ENCODE measurements around the gene POLR2J. TPM values are rescaled to one million over a fixed set of nuclear protein-coding genes. Genes with fewer than 3 reads are reported as not detected.

Gene POLR2J
- total and polyA plus RNA-seq, 10 of the 15 experiments (the other 5 are each of a cell fraction or from before 2014, with no cell fraction given) = 16.4 to 119 (median 77.4) TPM

DNA sequence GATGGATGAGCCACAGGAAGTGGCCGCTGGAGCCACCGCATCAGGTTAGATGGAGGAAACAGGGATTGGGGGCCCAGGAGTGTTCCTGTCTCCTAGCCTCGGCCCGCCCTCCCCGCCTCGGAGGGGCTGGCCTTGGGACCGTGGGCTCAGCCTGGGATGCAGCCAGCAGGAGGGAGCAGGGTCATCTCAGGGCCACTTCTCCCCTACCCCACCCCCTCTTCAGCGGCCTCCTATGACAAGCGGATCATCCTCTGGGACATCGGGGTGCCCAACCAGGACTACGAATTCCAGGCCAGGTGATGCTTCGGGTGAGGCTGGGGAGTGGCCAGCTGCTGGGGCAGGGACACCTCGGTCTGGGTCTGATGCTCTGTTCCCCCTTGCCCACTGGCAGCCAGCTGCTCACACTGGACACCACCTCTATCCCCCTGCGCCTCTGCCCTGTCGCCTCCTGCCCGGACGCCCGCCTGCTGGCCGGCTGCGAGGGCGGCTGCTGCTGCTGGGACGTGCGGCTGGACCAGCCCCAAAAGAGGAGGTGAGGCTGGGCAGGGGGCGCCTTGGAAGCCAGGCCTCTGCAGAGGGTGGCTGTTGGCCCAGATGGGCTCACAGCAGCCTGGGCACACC, 9.3 kb downstream of the POLR2J start:
- ATAC-seq (no peak), FAIRE-seq (no peak), DNase-seq (ENCODE audit: low read depth, low spot score) (no peak)
- RAD21 ChIA-PET (ENCODE audit: unreplicated experiment) = no interaction called here
- H3K9ac ChIP-seq (ENCODE audit: control insufficient read depth, insufficient read depth, low read length) = no peak overlapping the region
- BruUV-seq (replicated peaks) = no TSS peak
- WGBS (ENCODE audit: insufficient coverage, insufficient replicate concordance, low lambda C conversion rate, missing lambda C conversion rate) = 95% methylated on average over 24 of the region's 24 CpGs
- TF ChIP-seq ZNF622 (IDR thresholded peaks at IDR 0.05) = no peak
- TF ChIP-seq ZNF274 (IDR thresholded peaks at IDR 0.05; ENCODE audit: insufficient read depth, insufficient read length) = no peak
- TF ChIP-seq, protein P1, sequence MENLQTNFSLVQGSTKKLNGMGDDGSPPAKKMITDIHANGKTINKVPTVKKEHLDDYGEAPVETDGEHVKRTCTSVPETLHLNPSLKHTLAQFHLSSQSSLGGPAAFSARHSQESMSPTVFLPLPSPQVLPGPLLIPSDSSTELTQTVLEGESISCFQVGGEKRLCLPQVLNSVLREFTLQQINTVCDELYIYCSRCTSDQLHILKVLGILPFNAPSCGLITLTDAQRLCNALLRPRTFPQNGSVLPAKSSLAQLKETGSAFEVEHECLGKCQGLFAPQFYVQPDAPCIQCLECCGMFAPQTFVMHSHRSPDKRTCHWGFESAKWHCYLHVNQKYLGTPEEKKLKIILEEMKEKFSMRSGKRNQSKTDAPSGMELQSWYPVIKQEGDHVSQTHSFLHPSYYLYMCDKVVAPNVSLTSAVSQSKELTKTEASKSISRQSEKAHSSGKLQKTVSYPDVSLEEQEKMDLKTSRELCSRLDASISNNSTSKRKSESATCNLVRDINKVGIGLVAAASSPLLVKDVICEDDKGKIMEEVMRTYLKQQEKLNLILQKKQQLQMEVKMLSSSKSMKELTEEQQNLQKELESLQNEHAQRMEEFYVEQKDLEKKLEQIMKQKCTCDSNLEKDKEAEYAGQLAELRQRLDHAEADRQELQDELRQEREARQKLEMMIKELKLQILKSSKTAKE (IDR thresholded peaks at IDR 0.05; ENCODE audit: low read depth, poor library complexity, severe bottlenecking) = no peak
- no peak for TF ChIP-seq CREB1 (IDR thresholded peaks at IDR 0.05; ENCODE audit: low read depth)
- TF ChIP-seq, protein P2, sequence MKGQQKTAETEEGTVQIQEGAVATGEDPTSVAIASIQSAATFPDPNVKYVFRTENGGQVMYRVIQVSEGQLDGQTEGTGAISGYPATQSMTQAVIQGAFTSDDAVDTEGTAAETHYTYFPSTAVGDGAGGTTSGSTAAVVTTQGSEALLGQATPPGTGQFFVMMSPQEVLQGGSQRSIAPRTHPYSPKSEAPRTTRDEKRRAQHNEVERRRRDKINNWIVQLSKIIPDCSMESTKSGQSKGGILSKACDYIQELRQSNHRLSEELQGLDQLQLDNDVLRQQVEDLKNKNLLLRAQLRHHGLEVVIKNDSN (IDR thresholded peaks at IDR 0.05; ENCODE audit: borderline replicate concordance, extremely low read length, insufficient read depth, low read depth, low read length) = no peak
- TF ChIP-seq, protein P3, sequence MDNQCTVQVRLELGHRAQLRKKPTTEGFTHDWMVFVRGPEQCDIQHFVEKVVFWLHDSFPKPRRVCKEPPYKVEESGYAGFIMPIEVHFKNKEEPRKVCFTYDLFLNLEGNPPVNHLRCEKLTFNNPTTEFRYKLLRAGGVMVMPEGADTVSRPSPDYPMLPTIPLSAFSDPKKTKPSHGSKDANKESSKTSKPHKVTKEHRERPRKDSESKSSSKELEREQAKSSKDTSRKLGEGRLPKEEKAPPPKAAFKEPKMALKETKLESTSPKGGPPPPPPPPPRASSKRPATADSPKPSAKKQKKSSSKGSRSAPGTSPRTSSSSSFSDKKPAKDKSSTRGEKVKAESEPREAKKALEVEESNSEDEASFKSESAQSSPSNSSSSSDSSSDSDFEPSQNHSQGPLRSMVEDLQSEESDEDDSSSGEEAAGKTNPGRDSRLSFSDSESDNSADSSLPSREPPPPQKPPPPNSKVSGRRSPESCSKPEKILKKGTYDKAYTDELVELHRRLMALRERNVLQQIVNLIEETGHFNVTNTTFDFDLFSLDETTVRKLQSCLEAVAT (IDR thresholded peaks at IDR 0.05) = no peak
- TF ChIP-seq KLF5 (IDR thresholded peaks at IDR 0.05; ENCODE audit: partially characterized antibody) = no peak
- TF ChIP-seq NR2C2 (IDR thresholded peaks at IDR 0.05; ENCODE audit: borderline replicate concordance, control insufficient read depth, insufficient read length, low read depth) = no peak
- no peak for TF ChIP-seq ZNF24 (IDR thresholded peaks at IDR 0.05)
- TF ChIP-seq, protein P4, sequence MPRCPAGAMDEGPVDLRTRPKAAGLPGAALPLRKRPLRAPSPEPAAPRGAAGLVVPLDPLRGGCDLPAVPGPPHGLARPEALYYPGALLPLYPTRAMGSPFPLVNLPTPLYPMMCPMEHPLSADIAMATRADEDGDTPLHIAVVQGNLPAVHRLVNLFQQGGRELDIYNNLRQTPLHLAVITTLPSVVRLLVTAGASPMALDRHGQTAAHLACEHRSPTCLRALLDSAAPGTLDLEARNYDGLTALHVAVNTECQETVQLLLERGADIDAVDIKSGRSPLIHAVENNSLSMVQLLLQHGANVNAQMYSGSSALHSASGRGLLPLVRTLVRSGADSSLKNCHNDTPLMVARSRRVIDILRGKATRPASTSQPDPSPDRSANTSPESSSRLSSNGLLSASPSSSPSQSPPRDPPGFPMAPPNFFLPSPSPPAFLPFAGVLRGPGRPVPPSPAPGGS (IDR thresholded peaks at IDR 0.05; ENCODE audit: borderline replicate concordance, insufficient read depth, low read depth, low read length, poor library complexity, severe bottlenecking) = no peak
- TF ChIP-seq, protein P5, sequence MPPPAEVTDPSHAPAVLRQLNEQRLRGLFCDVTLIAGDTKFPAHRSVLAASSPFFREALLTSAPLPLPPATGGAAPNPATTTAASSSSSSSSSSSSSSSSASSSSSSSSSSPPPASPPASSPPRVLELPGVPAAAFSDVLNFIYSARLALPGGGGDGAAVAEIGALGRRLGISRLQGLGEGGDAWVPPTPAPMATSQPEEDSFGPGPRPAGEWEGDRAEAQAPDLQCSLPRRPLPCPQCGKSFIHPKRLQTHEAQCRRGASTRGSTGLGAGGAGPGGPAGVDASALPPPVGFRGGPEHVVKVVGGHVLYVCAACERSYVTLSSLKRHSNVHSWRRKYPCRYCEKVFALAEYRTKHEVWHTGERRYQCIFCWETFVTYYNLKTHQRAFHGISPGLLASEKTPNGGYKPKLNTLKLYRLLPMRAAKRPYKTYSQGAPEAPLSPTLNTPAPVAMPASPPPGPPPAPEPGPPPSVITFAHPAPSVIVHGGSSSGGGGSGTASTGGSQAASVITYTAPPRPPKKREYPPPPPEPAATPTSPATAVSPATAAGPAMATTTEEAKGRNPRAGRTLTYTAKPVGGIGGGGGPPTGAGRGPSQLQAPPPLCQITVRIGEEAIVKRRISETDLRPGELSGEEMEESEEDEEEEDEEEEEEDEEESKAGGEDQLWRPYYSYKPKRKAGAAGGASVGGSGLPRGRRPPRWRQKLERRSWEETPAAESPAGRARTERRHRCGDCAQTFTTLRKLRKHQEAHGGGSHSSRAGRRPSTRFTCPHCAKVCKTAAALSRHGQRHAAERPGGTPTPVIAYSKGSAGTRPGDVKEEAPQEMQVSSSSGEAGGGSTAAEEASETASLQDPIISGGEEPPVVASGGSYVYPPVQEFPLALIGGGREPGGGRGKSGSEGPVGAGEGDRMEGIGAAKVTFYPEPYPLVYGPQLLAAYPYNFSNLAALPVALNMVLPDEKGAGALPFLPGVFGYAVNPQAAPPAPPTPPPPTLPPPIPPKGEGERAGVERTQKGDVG (CRISPR knock-in tag; IDR thresholded peaks at IDR 0.05) = no peak
- no peak for TF ChIP-seq HDAC2 (IDR thresholded peaks at IDR 0.05)
- SMC1A ChIA-PET (ENCODE audit: uncharacterized antibody, unreplicated experiment) = no interaction called here
- peaks cover 9% of the 10 kb centered on the region for H3K4me1 ChIP-seq (ENCODE audit: control insufficient read depth, insufficient read depth, low read length)
- no peak overlapping the region for H2AFZ ChIP-seq (ENCODE audit: control insufficient read depth, low read depth, low read length)
- intact Hi-C loops (cut with micrococcal nuclease; ENCODE audit: unreplicated experiment) = loop anchor here (5.0 kb wide), 1 partner anchor 182 kb away; the partner anchor contains the start of gene SH2B2
- in situ Hi-C loops (cut with MboI) = no loop called here
- H4K20me1 ChIP-seq (ENCODE audit: control insufficient read depth, insufficient read depth) = no peaks in the 10 kb centered on the region
- CTCF ChIA-PET = no interaction called here
- H3K27me3 ChIP-seq (replicated peaks in 1 of 2; ENCODE audit: control insufficient read depth in 2 of 2, insufficient read depth in 2 of 2, low read length in 1 of 2) = no peaks in the 10 kb centered on the region
- POLR2A ChIA-PET = no interaction called here
- H3K4me3 ChIP-seq = no peak overlapping the region
- H3K4me2 ChIP-seq (ENCODE audit: control insufficient read depth, insufficient read depth) = no peak overlapping the region
- no peaks in the 10 kb centered on the region for H3K9me3 ChIP-seq (replicated peaks; ENCODE audit: control insufficient read depth, insufficient read depth, low read length)
- H3K27ac ChIP-seq (ENCODE audit: control insufficient read depth, insufficient read depth) = no peak overlapping the region
- peaks cover 6 to 26% of the 10 kb centered on the region in 2 experiments for H3K36me3 ChIP-seq (ENCODE audit: control insufficient read depth in 2 of 2, insufficient read depth in 2 of 2, low read length in 1 of 2)
- peaks cover 17% of the 10 kb centered on the region for H3K79me2 ChIP-seq (ENCODE audit: control insufficient read depth, insufficient read depth, low read length)
